Left kidney (tissue), 2 donors: ENCODE measurements around the gene FBL. TPM values are rescaled to one million over a fixed set of nuclear protein-coding genes. Genes with fewer than 3 reads are reported as not detected.
A peak's percentile ranks its signal among the peaks of the same experiment; 100 is the strongest.
"Not testable (repeated sequence)": the region's sequence is repeated elsewhere in the genome, so short reads cannot be mapped to it uniquely, and the experiment has no call there.

Experiments used
- DNase-seq: peaks from one replicate; pipeline ENCODE4 v3.0.0-alpha.2; 2013
- polyA plus RNA-seq: library from polyadenylated mRNA; unstranded; fragments of 120-200 nt; gene quantifications from one replicate; pipeline ENCODE4 v1.2.1, GENCODE V29; 2013; ENCODE audit not compliant: insufficient read length

FBL gene
- polyA plus RNA-seq, 1 donor, result 296 TPM

GRCh38 chr19:39825531-39826076, 20.6 kb downstream of the FBL start:
- no peak for DNase-seq

- no peak for DNase-seq
These were observed 21.1 kb downstream of the FBL start for GRCh38 chr19:39825093-39825463.

GRCh38 chr19:39824143-39825092, 21.8 kb downstream of the FBL start:
- peak; percentile 92 for DNase-seq

GRCh38 chr19:39823686-39824085, 22.5 kb downstream of the FBL start:
- no peak for DNase-seq

GRCh38 chr19:39820696-39821095, 25.5 kb downstream of the FBL start:
- DNase-seq, result no peak

- DNase-seq, result no peak
These were observed 26.4 kb downstream of the FBL start for GRCh38 chr19:39819786-39820185.

- DNase-seq, result no peak
These were observed 27.5 kb downstream of the FBL start for GRCh38 chr19:39818626-39819097.

- DNase-seq, result no peak
These were observed 28.2 kb downstream of the FBL start for GRCh38 chr19:39817888-39818561.

GRCh38 chr19:39816287-39817048, 29.7 kb downstream of the FBL start:
- no peak for DNase-seq

- no peak for DNase-seq
These were observed 31.6 kb downstream of the FBL start for GRCh38 chr19:39814595-39814994.

- DNase-seq, result not testable (repeated sequence)
These were observed 32.1 kb downstream of the FBL start for GRCh38 chr19:39814111-39814510.

GRCh38 chr19:39813264-39813993, 32.8 kb downstream of the FBL start:
- peak; percentile 39 for DNase-seq

GRCh38 chr19:39811064-39811463, 35.1 kb downstream of the FBL start:
- no peak for DNase-seq

- no peak for DNase-seq
These were observed 35.8 kb downstream of the FBL start for GRCh38 chr19:39810424-39810823.

GRCh38 chr19:39809368-39809767, 36.8 kb downstream of the FBL start:
- no peak for DNase-seq

- DNase-seq, result not testable (repeated sequence)
These were observed 37.5 kb downstream of the FBL start for GRCh38 chr19:39808688-39809087.

GRCh38 chr19:39807846-39808364, 38.3 kb downstream of the FBL start:
- no peak for DNase-seq

- DNase-seq, result no peak
These were observed 41.1 kb downstream of the FBL start for GRCh38 chr19:39805104-39805503.

GRCh38 chr19:39802958-39803357, 43.2 kb downstream of the FBL start:
- DNase-seq, result peak; percentile 35

- no peak for DNase-seq
These were observed 49.1 kb downstream of the FBL start for GRCh38 chr19:39797083-39797482.

- no peak for DNase-seq
These were observed 50.1 kb downstream of the FBL start for GRCh38 chr19:39796000-39796498.
